K562 (cell line): Measurements from ENCODE around the gene RNLS. TPM values are rescaled to one million over a fixed set of nuclear protein-coding genes. Genes with fewer than 3 reads are reported as not detected.

ENCODE experiments used
- ATAC-seq: fragments of 200-7000 bp; cut with Tn5 transposase; 3 replicates; pipeline ENCODE4 v1.9.1; 2020; ENCODE audit warnings: moderate library complexity
- BruUV-seq: library from RNA; stranded (reverse); fragments of 400-500 nt; replicated peaks from 2 replicates; lab custom pipeline; 2021; lab: Mats Ljungman, UMichigan
- CTCF ChIA-PET: fragments of 300-600 bp; formaldehyde crosslinking; extraction: SDS; loops from one replicate; lab custom pipeline; 2021; ENCODE audit warnings: low intra/inter-chr PET ratio; lab: Yijun Ruan, JAX
- POLR2A ChIA-PET: fragments of 300-600, 350-650 bp; sonication (Branson Sonifier 250); formaldehyde crosslinking; extraction: SDS; loops from one replicate; lab custom pipeline; 2021; ENCODE audit warnings: antibody characterized with exemption, inconsistent platforms; lab: Yijun Ruan, JAX
- DNase-seq, 4 experiments: peaks; one replicate each; pipeline versions ENCODE4 v3.0.0 to v3.0.0-alpha.2; 2011 to 2018; ENCODE audit warnings: low spot score in 3 of 4, mixed read lengths in 3 of 4; ENCODE audit errors: extremely low read depth in 1 of 4
- FAIRE-seq: peaks from 2 replicates; lab custom pipeline; 2011; peaks lifted over from hg19 to GRCh38; lab: Jason Lieb, UNC
- H2AFZ ChIP-seq: 2 replicates; pipeline ENCODE4 v1.6.0; 2011; ENCODE audit warnings: low read depth, low read length, control low read depth, inconsistent platforms
- H3K27ac ChIP-seq: fragments of 200-600 bp; 3 replicates; pipeline ENCODE4 v1.8.0; 2011; ENCODE audit warnings: low read depth, mild to moderate bottlenecking, control low read depth, inconsistent platforms, low read length, moderate library complexity, mixed read lengths; ENCODE audit errors: extremely low read depth
- H3K27me3 ChIP-seq, 2 experiments: fragments of 300-600 bp in 1 of 2; 2 replicates in 1 of 2; 3 replicates in 1 of 2; pipeline versions ENCODE4 v1.6.0 to v1.8.0; 2011; ENCODE audit warnings: inconsistent platforms in 2 of 2, low read length in 2 of 2, mild to moderate bottlenecking in 1 of 2, mixed read lengths in 1 of 2, moderate library complexity in 1 of 2; ENCODE audit not compliant: control insufficient read depth in 2 of 2, insufficient read depth in 2 of 2
- H3K36me3 ChIP-seq: fragments of 300-600 bp; 3 replicates; pipeline ENCODE4 v1.8.0; 2011; ENCODE audit warnings: mild to moderate bottlenecking, low read length, inconsistent platforms; ENCODE audit not compliant: control insufficient read depth, insufficient read depth
- H3K4me1 ChIP-seq, 2 experiments: fragments of 200-600 bp in 1 of 2; replicated peaks in 1 of 2; 2 replicates in 1 of 2; 3 replicates in 1 of 2; pipeline versions ENCODE4 v1.5.1 to v1.8.0; 2011; ENCODE audit warnings: inconsistent platforms in 2 of 2, low read length in 2 of 2, mild to moderate bottlenecking in 1 of 2, mixed read lengths in 1 of 2, moderate library complexity in 1 of 2; ENCODE audit not compliant: control insufficient read depth in 2 of 2, insufficient read depth in 2 of 2
- H3K4me2 ChIP-seq: 2 replicates; pipeline ENCODE4 v1.6.1; 2011; ENCODE audit warnings: low read length, control low read depth, inconsistent platforms, mixed read lengths; ENCODE audit not compliant: insufficient read depth
- H3K4me3 ChIP-seq: fragments of 200-600 bp; sonication (generic), shearing (Covaris generic); 2 replicates; pipeline ENCODE4 v1.5.1; 2016; ENCODE audit warnings: control low read depth, inconsistent platforms
- H3K79me2 ChIP-seq: fragments of 200-600 bp; 3 replicates; pipeline ENCODE4 v1.8.0; 2011; ENCODE audit warnings: low read length, inconsistent platforms; ENCODE audit not compliant: control insufficient read depth, insufficient read depth
- H3K9ac ChIP-seq, 2 experiments: 2 replicates each; pipeline versions ENCODE4 v1.6.0 to v1.6.1; 2011; ENCODE audit warnings: low read depth in 2 of 2, low read length in 2 of 2, control low read depth in 1 of 2, inconsistent platforms in 1 of 2, mild to moderate bottlenecking in 1 of 2, mixed read lengths in 1 of 2; ENCODE audit not compliant: insufficient read depth in 1 of 2
- H3K9me1 ChIP-seq: one replicate; pipeline ENCODE4 v1.6.0; 2011; ENCODE audit warnings: inconsistent platforms, mild to moderate bottlenecking, low read length, moderate library complexity; ENCODE audit not compliant: control insufficient read depth, insufficient read depth
- H3K9me3 ChIP-seq: replicated peaks from 2 replicates; pipeline ENCODE4 v1.5.1; 2011; ENCODE audit warnings: low read depth, low read length, inconsistent platforms; ENCODE audit not compliant: control insufficient read depth, insufficient read depth
- H4K20me1 ChIP-seq: replicated peaks from 2 replicates; pipeline ENCODE4 v1.6.1; 2011; ENCODE audit warnings: low read length, inconsistent platforms, mixed read lengths; ENCODE audit not compliant: control insufficient read depth, insufficient read depth
- CBX3 ChIP-seq, 2 experiments: IDR thresholded peaks; 1 replicate in 1 of 2; 2 replicates in 1 of 2; pipeline ENCODE4 v1.6.1; 2012; ENCODE audit warnings: inconsistent platforms in 2 of 2, low read length in 2 of 2, borderline replicate concordance in 1 of 2, control low read depth in 1 of 2
- CSDE1 ChIP-seq, 2 experiments: fragments of 450-650 bp; IDR thresholded peaks; 2 replicates each; pipeline ENCODE4 v1.6.1; 2016; ENCODE audit warnings: mild to moderate bottlenecking in 1 of 2
- ESRRA ChIP-seq: fragments of 450-650 bp; IDR thresholded peaks from 2 replicates; pipeline ENCODE4 v1.6.1; 2014; ENCODE audit warnings: low read depth, mild to moderate bottlenecking, moderate library complexity, borderline replicate concordance
- FOXK2 ChIP-seq, 2 experiments: fragments of 450-650 bp; IDR thresholded peaks in 1 of 2; conservative IDR thresholded peaks in 1 of 2; 2 replicates each; pipeline ENCODE4 v1.6.1; 2016; ENCODE audit warnings: low read depth in 2 of 2, mild to moderate bottlenecking in 1 of 2
- MECOM ChIP-seq: fragments of 250-450 bp; sonication (Bioruptor Pico); IDR thresholded peaks from 2 replicates; pipeline ENCODE4 v1.8.0; 2022; ENCODE audit warnings: inconsistent platforms
- MTA1 ChIP-seq: fragments of 450-650 bp; IDR thresholded peaks from 2 replicates; pipeline ENCODE4 v1.6.1; 2017; ENCODE audit warnings: borderline replicate concordance
- NCOA6 ChIP-seq: fragments of 450-650 bp; IDR thresholded peaks from 2 replicates; pipeline ENCODE4 v1.6.1; 2017; ENCODE audit warnings: mild to moderate bottlenecking
- THRB ChIP-seq: fragments of 450-650 bp; formaldehyde crosslinking; conservative IDR thresholded peaks from 2 replicates; pipeline ENCODE4 v1.4.0; 2022; ENCODE audit warnings: mild to moderate bottlenecking, missing genetic modification characterization
- ZBTB33 ChIP-seq: sonication (generic); formaldehyde crosslinking; IDR thresholded peaks from 2 replicates; pipeline ENCODE4 v1.8.1; 2023; ENCODE audit warnings: mild to moderate bottlenecking, missing genetic modification reagents
- ZKSCAN3 ChIP-seq: fragments of 250-450 bp; sonication (Bioruptor Pico); IDR thresholded peaks from 2 replicates; pipeline ENCODE4 v1.4.0; 2020
- WGBS: fragments of 100-300 bp; shearing (Covaris generic); methylation state at CpG from one replicate; pipeline ENCODE4 v1.1.6; 2016; ENCODE audit warnings: low coverage, mixed read lengths; ENCODE audit not compliant: insufficient coverage; ENCODE audit errors: missing lambda C conversion rate; 5-methylcytosine and 5-hydroxymethylcytosine counted together
- in situ Hi-C: fragments of 300-500 bp; cut with MboI; formaldehyde crosslinking; loops from 4 replicates; pipeline ENCODE4 v1.15.0; 2018; ENCODE audit warnings: inconsistent platforms, mixed read lengths
- intact Hi-C: fragments of 100-400 bp; cut with micrococcal nuclease; formaldehyde crosslinking; loops from 2 replicates; pipeline ENCODE4 v1.14.2; 2022
- polyA plus RNA-seq, 8 experiments: library from polyadenylated mRNA; depleted of rRNA in 4 of 8; stranded (reverse) in 5 of 8; unstranded in 3 of 8; fragments of >200 nt; fragmentation: Nextera tagmentation in 2 of 8; fragmentation: Illumina TruSeq in 1 of 8; extraction: Ambion mirVana in 2 of 8; extraction: Trizol in 1 of 8; gene quantifications; 2 replicates each; pipeline versions ENCODE4 v1.2.1 to v1.2.3, GENCODE V29; 2011 to 2014; ENCODE audit warnings: inconsistent platforms in 1 of 8, missing spikeins in 1 of 8
- total RNA-seq, 7 experiments: library from RNA; depleted of rRNA in 6 of 7; stranded (reverse); fragments of >200 nt in 6 of 7; fragmentation: Illumina TruSeq in 2 of 7; extraction: Trizol in 2 of 7; gene quantifications; 2 replicates each; pipeline versions ENCODE4 v1.2.1 to v1.2.3, GENCODE V29; 2011 to 2021; ENCODE audit warnings: low replicate concordance in 1 of 7

Gene RNLS
- total and polyA plus RNA-seq, 9 of the 15 experiments (the other 6 are each of a cell fraction or from before 2014, with no cell fraction given) = 0.14 to 0.72 (median 0.41) TPM; not detected in 3

- WGBS = 0% methylated on average over 4 of the region's 4 CpGs
- BruUV-seq = no TSS peak
- H3K27ac ChIP-seq = no peak overlapping the region
- in situ Hi-C loops (no loop called here), intact Hi-C loops (no loop called here)
- no peak overlapping the region for H3K4me2 ChIP-seq
- no peak overlapping the region for H3K9ac ChIP-seq
- no peak for FAIRE-seq
- H3K4me3 ChIP-seq = no peak overlapping the region
- H3K79me2 ChIP-seq = no peaks in the 10 kb centered on the region
- H4K20me1 ChIP-seq = no peaks in the 10 kb centered on the region
- POLR2A ChIA-PET = no interaction called here
- no peak overlapping the region for H2AFZ ChIP-seq
- no peak for ATAC-seq
- no peak for DNase-seq
- no peaks in the 10 kb centered on the region for H3K9me3 ChIP-seq
- no peaks in the 10 kb centered on the region for H3K4me1 ChIP-seq
- CTCF ChIA-PET = no interaction called here
- no peaks in the 10 kb centered on the region for H3K27me3 ChIP-seq
- no peak for TF ChIP-seq THRB (CRISPR knock-in tag)
- no peak for TF ChIP-seq NCOA6
- TF ChIP-seq MTA1 = no peak
- TF ChIP-seq FOXK2 (conservative IDR thresholded peaks at IDR 0.05 in 1 of 2, IDR thresholded peaks at IDR 0.05 in 1 of 2; ENCODE audit: low read depth in 2 of 2) = no peak
- TF ChIP-seq CSDE1 (IDR thresholded peaks at IDR 0.05) = no peak
- TF ChIP-seq ESRRA = no peak
- TF ChIP-seq ZBTB33 (CRISPR knock-in tag) = no peak
- TF ChIP-seq ZKSCAN3 (CRISPR knock-in tag) = no peak
- no peak for TF ChIP-seq MECOM (CRISPR knock-in tag)
- no peak for TF ChIP-seq CBX3 (IDR thresholded peaks at IDR 0.05; ENCODE audit: borderline replicate concordance in 1 of 2, low read length in 2 of 2)
- H3K9me1 ChIP-seq = no peaks in the 10 kb centered on the region
- no peaks in the 10 kb centered on the region for H3K36me3 ChIP-seq
Observed at GRCh38 chr10:88336334-88336733, 246.8 kb downstream of the RNLS start.
